Heart left ventricle (tissue), 13 donors: Measurements from ENCODE around the gene STEAP1B.

Source experiments
- CTCF ChIP-seq, 12 donors: fragments of 200-600 bp; sonication (generic) in 4 of 12; IDR thresholded peaks; one replicate each; pipeline versions ENCODE4 v1.5.0 to v1.8.0; 2018 to 2022; ENCODE audit warnings: antibody characterized with exemption in 12 of 12, mild to moderate bottlenecking in 5 of 12
- POLR2A ChIP-seq, 2 donors: fragments of 450-650 bp; IDR thresholded peaks; one replicate each; pipeline ENCODE4 v1.6.1; 2017; ENCODE audit warnings: antibody characterized with exemption in 2 of 2, mild to moderate bottlenecking in 2 of 2, moderate library complexity in 2 of 2
- donor health status: ischemic (EF 13 %, LVEDD 7.1; RV severe dilation, severe dysfunction).
- donor health status: DM: no; HTN: yes; CAD: no.
- donor health status: DM: no; HTN: no; CAD: no.
- donor health status: ischemic (EF 25% LVEDD 6.9; RV normal size, moderate dysfunction).
- donor health status: ischemic (EF 25% LVEDD 5.7; RV mildly dilated, moderate dysfunction).
- donor health status: ischemic (EF 35%, LVEDD 5.7; RV mildly dilated, moderate dysfunction).
- donor health status: nonischemic (EF 11% LVEDD 7.7; RV severe dilation, severe dysfunction).
- donor health status: DM: yes; HTN: yes; CAD: no.
- donor health status: PGD.
- donor health status: ischemic (EF 29% LVEDD 5.4; RV normal size, mild dysfunction).
- donor health status: nonischemic (EF 23%, LVEDD 6.1; RV moderate dilation, normal function).

GRCh38 chr7:22400936-22401553 is 98.9 kb downstream of the STEAP1B start:
- TF ChIP-seq POLR2A (IDR thresholded peaks at IDR 0.05) (no peak), CTCF (IDR thresholded peaks at IDR 0.05) (no peak)
